Nephron progenitor cell (in vitro differentiated cells): ENCODE results near the gene ADNP2.

Experiments
- DNase-seq: peaks from one replicate; pipeline ENCODE4 v3.0.0; 2021
- H3K27ac Mint-ChIP-seq: 2 replicates; pipeline ENCODE4 v1.8.0; 2021; ENCODE audit warnings: mild to moderate bottlenecking, moderate library complexity, mixed read lengths
- H3K27me3 Mint-ChIP-seq: 2 replicates; pipeline ENCODE4 v1.8.0; 2021; ENCODE audit warnings: mild to moderate bottlenecking, low read depth, mixed read lengths; ENCODE audit not compliant: poor library complexity
- H3K36me3 Mint-ChIP-seq: 2 replicates; pipeline ENCODE4 v1.8.0; 2021; ENCODE audit warnings: low read depth, mixed read lengths
- H3K4me1 Mint-ChIP-seq: 2 replicates; pipeline ENCODE4 v1.8.0; 2021; ENCODE audit warnings: mixed read lengths
- H3K4me3 Mint-ChIP-seq: 2 replicates; pipeline ENCODE4 v1.8.0; 2021; ENCODE audit warnings: mild to moderate bottlenecking, moderate library complexity, mixed read lengths
- H3K9me3 Mint-ChIP-seq: 2 replicates; pipeline ENCODE4 v1.8.0; 2021; ENCODE audit warnings: mild to moderate bottlenecking, moderate library complexity, mixed read lengths
- CTCF ChIP-seq: fragments of 200-600 bp; sonication (generic); IDR thresholded peaks from 2 replicates; pipeline ENCODE4 v1.5.0; 2021; ENCODE audit warnings: antibody characterized with exemption

ADNP2 gene

GRCh38 chr18:80140455-80140985 lies 31.5 kb downstream of the ADNP2 start:
- Mint-ChIP-seq H3K4me1 (no peaks in the 10 kb centered on the region), H3K4me3 (no peak overlapping the region), H3K9me3 (no peaks in the 10 kb centered on the region), H3K27me3 (no peaks in the 10 kb centered on the region), H3K27ac (peak overlapping the region; percentile 59), H3K36me3 (peaks cover 29% of the 10 kb centered on the region)
- DNase-seq: no peak
- TF ChIP-seq CTCF: no peak

- H3K36me3 Mint-ChIP-seq: peaks cover 15% of the 10 kb centered on the region
- H3K4me1 Mint-ChIP-seq: no peaks in the 10 kb centered on the region
- TF ChIP-seq CTCF: no peak
- H3K4me3 Mint-ChIP-seq: no peak overlapping the region
- no peak for DNase-seq
- no peak overlapping the region for H3K27ac Mint-ChIP-seq
- no peaks in the 10 kb centered on the region for H3K27me3 Mint-ChIP-seq
- H3K9me3 Mint-ChIP-seq: no peaks in the 10 kb centered on the region
Observed at GRCh38 chr18:80143881-80144280, 34.8 kb downstream of the ADNP2 start.

GRCh38 chr18:80145196-80145804 lies 36.2 kb downstream of the ADNP2 start:
- no peaks in the 10 kb centered on the region for H3K9me3 Mint-ChIP-seq
- H3K27me3 Mint-ChIP-seq: no peaks in the 10 kb centered on the region
- DNase-seq: no peak
- TF ChIP-seq CTCF: no peak
- H3K4me3 Mint-ChIP-seq: no peak overlapping the region
- H3K27ac Mint-ChIP-seq: no peak overlapping the region
- peaks cover 14% of the 10 kb centered on the region for H3K36me3 Mint-ChIP-seq
- H3K4me1 Mint-ChIP-seq: no peaks in the 10 kb centered on the region

GRCh38 chr18:80147037-80147417 lies 38.0 kb downstream of the ADNP2 start:
- no peak overlapping the region for H3K27ac Mint-ChIP-seq
- peak overlapping the region; percentile 84 for H3K4me3 Mint-ChIP-seq
- H3K36me3 Mint-ChIP-seq: peaks cover 17% of the 10 kb centered on the region
- no peaks in the 10 kb centered on the region for H3K27me3 Mint-ChIP-seq
- no peak for DNase-seq
- H3K4me1 Mint-ChIP-seq: no peaks in the 10 kb centered on the region
- no peak for TF ChIP-seq CTCF
- H3K9me3 Mint-ChIP-seq: no peaks in the 10 kb centered on the region

- H3K4me3 Mint-ChIP-seq: peak overlapping the region; percentile 84
- H3K4me1 Mint-ChIP-seq: no peaks in the 10 kb centered on the region
- H3K36me3 Mint-ChIP-seq: peaks cover 21% of the 10 kb centered on the region
- H3K27ac Mint-ChIP-seq: peak overlapping the region; percentile 42
- DNase-seq: peak; percentile 63
- no peaks in the 10 kb centered on the region for H3K27me3 Mint-ChIP-seq
- no peak for TF ChIP-seq CTCF
- no peaks in the 10 kb centered on the region for H3K9me3 Mint-ChIP-seq
Observed at GRCh38 chr18:80147418-80148325, 38.6 kb downstream of the ADNP2 start.
